Measurements from ENCODE around the gene VAMP8. TPM values are rescaled to one million over a fixed set of nuclear protein-coding genes. Genes with fewer than 3 reads are reported as not detected.

Gene VAMP8
- total and polyA plus RNA-seq, 2 donors (not counting 1 experiment from before 2014, with no cell fraction given): 2.3 to 80.6 TPM

- Histone ChIP-seq H3K4me2 (ENCODE audit: extremely low read depth, insufficient read depth, low read length) (peak overlapping the region; percentile 20), H3K27ac (ENCODE audit: insufficient read depth, low read length) (peak overlapping the region; percentile 8), H3K9ac (ENCODE audit: insufficient read depth, low read length) (peak overlapping the region; percentile 75)
Observed at GRCh38 chr2:85583667-85584353, 6.4 kb downstream of the VAMP8 start.

GRCh38 chr2:85584354-85584856, 7.0 kb downstream of the VAMP8 start, which contains the start of gene VAMP5:
VAMP5 (plus strand) TSS chr2:85584431; CDS start chr2:85584491, 60 bp downstream.
- TF ChIP-seq EZH2 (IDR thresholded peaks at IDR 0.05; ENCODE audit: low read length, missing control alignments) (no peak), CTCF (conservative IDR thresholded peaks at IDR 0.05 in 1 of 2, IDR thresholded peaks at IDR 0.05 in 1 of 2; ENCODE audit: low read depth in 1 of 2, low read length in 2 of 2) (no peak)
- Histone ChIP-seq H3K36me3 (ENCODE audit: control insufficient read depth, insufficient read depth, low read length) (no peaks in the 10 kb centered on the region), H2AFZ (ENCODE audit: low read length) (peak within 1 kb of the TSS; percentile 16), H3K27ac (ENCODE audit: insufficient read depth, low read length) (peak within 1 kb of the TSS; percentile 88), H3K79me2 (ENCODE audit: control insufficient read depth, insufficient read depth, low read length) (peaks cover 1% of the 10 kb centered on the region), H3K4me1 (ENCODE audit: control insufficient read depth, extremely low read depth, insufficient read depth, low read length) (peaks cover 26% of the 10 kb centered on the region), H3K4me3 (replicated peaks in 1 of 4; ENCODE audit: control extremely low read depth in 1 of 4, insufficient read depth in 1 of 4, low read depth in 3 of 4, low read length in 4 of 4) (peak within 1 kb of the TSS; percentile 53 to 70 (median 58)), H3K4me2 (ENCODE audit: extremely low read depth, insufficient read depth, low read length) (peak within 1 kb of the TSS; percentile 89), H3K9me3 (ENCODE audit: control insufficient read depth, insufficient read depth, low read depth, low read length) (no peaks in the 10 kb centered on the region), H3K27me3 (ENCODE audit: control insufficient read depth, insufficient read depth, low read length) (no peaks in the 10 kb centered on the region), H3K9ac (ENCODE audit: insufficient read depth, low read length) (peak within 1 kb of the TSS; percentile 75), H4K20me1 (ENCODE audit: control insufficient read depth, extremely low read depth, insufficient read depth, low read length) (no peaks in the 10 kb centered on the region)
- DNase-seq (ENCODE audit: low read depth in 2 of 2): peak in 1 of 2 donors; percentile 32

More at GRCh38 chr2:85583667-85584353, 6.4 kb downstream of the VAMP8 start:
- no peaks in the 10 kb centered on the region for H3K79me2 ChIP-seq (ENCODE audit: control insufficient read depth, insufficient read depth, low read length)
- H3K4me1 ChIP-seq (ENCODE audit: control insufficient read depth, extremely low read depth, insufficient read depth, low read length): peaks cover 31% of the 10 kb centered on the region
- no peak overlapping the region for H2AFZ ChIP-seq (ENCODE audit: low read length)
- H3K9me3 ChIP-seq (ENCODE audit: control insufficient read depth, insufficient read depth, low read depth, low read length): no peaks in the 10 kb centered on the region
- H3K36me3 ChIP-seq (ENCODE audit: control insufficient read depth, insufficient read depth, low read length): no peaks in the 10 kb centered on the region
- peak overlapping the region; percentile 10 to 70 (median 53) for H3K4me3 ChIP-seq (replicated peaks in 1 of 4; ENCODE audit: control extremely low read depth in 1 of 4, insufficient read depth in 1 of 4, low read depth in 3 of 4, low read length in 4 of 4)
- TF ChIP-seq EZH2 (IDR thresholded peaks at IDR 0.05; ENCODE audit: low read length, missing control alignments) (no peak), CTCF (conservative IDR thresholded peaks at IDR 0.05 in 1 of 2, IDR thresholded peaks at IDR 0.05 in 1 of 2; ENCODE audit: low read depth in 1 of 2, low read length in 2 of 2) (no peak)
- H3K27me3 ChIP-seq (ENCODE audit: control insufficient read depth, insufficient read depth, low read length): no peaks in the 10 kb centered on the region
- DNase-seq (ENCODE audit: low read depth in 2 of 2): peak in 1 of 2 donors; percentile 14
- H4K20me1 ChIP-seq (ENCODE audit: control insufficient read depth, extremely low read depth, insufficient read depth, low read length): no peaks in the 10 kb centered on the region

- no peaks in the 10 kb centered on the region for H4K20me1 ChIP-seq (ENCODE audit: control insufficient read depth, extremely low read depth, insufficient read depth, low read length)
- peak overlapping the region; percentile 16 for H2AFZ ChIP-seq (ENCODE audit: low read length)
- H3K36me3 ChIP-seq (ENCODE audit: control insufficient read depth, insufficient read depth, low read length): no peaks in the 10 kb centered on the region
- peak overlapping the region; percentile 88 for H3K27ac ChIP-seq (ENCODE audit: insufficient read depth, low read length)
- no peaks in the 10 kb centered on the region for H3K9me3 ChIP-seq (ENCODE audit: control insufficient read depth, insufficient read depth, low read depth, low read length)
- peak overlapping the region; percentile 89 for H3K4me2 ChIP-seq (ENCODE audit: extremely low read depth, insufficient read depth, low read length)
- TF ChIP-seq CTCF (conservative IDR thresholded peaks at IDR 0.05 in 1 of 2, IDR thresholded peaks at IDR 0.05 in 1 of 2; ENCODE audit: low read depth in 1 of 2, low read length in 2 of 2) (no peak), EZH2 (IDR thresholded peaks at IDR 0.05; ENCODE audit: low read length, missing control alignments) (no peak)
- peak; percentile 61 to 65 for DNase-seq (ENCODE audit: low read depth in 2 of 2)
- peak overlapping the region; percentile 75 for H3K9ac ChIP-seq (ENCODE audit: insufficient read depth, low read length)
- peaks cover 1% of the 10 kb centered on the region for H3K79me2 ChIP-seq (ENCODE audit: control insufficient read depth, insufficient read depth, low read length)
- H3K4me1 ChIP-seq (ENCODE audit: control insufficient read depth, extremely low read depth, insufficient read depth, low read length): peaks cover 23% of the 10 kb centered on the region
- no peaks in the 10 kb centered on the region for H3K27me3 ChIP-seq (ENCODE audit: control insufficient read depth, insufficient read depth, low read length)
- H3K4me3 ChIP-seq (replicated peaks in 1 of 4; ENCODE audit: control extremely low read depth in 1 of 4, insufficient read depth in 1 of 4, low read depth in 3 of 4, low read length in 4 of 4): peak overlapping the region; percentile 53 to 70 (median 58)
Observed at GRCh38 chr2:85584857-85585780, 7.7 kb downstream of the VAMP8 start.
